ENCODE results near the gene TNFRSF4. TPM values are rescaled to one million over a fixed set of nuclear protein-coding genes. Genes with fewer than 3 reads are reported as not detected.

The TNFRSF4 gene
- total RNA-seq, 1 experiment from 2014 or later: 0.37 TPM

- TF ChIP-seq EZH2phosphoT487 (IDR thresholded peaks at IDR 0.05; ENCODE audit: borderline replicate concordance) (no peak), SRF (IDR thresholded peaks at IDR 0.05; ENCODE audit: low read depth) (no peak), YY1 (IDR thresholded peaks at IDR 0.05; ENCODE audit: extremely low read depth, insufficient replicate concordance, low read depth, low read length) (no peak), ZFX (IDR thresholded peaks at IDR 0.05) (no peak), SP1 (IDR thresholded peaks at IDR 0.05; ENCODE audit: low read depth) (no peak), SIN3A (IDR thresholded peaks at IDR 0.05; ENCODE audit: low read depth) (no peak), CTCF (IDR thresholded peaks at IDR 0.05 in 2 of 3, conservative IDR thresholded peaks at IDR 0.05 in 1 of 3; ENCODE audit: borderline replicate concordance in 1 of 3, insufficient read depth in 1 of 3, low read depth in 2 of 3, low read length in 2 of 3) (no peak), CEBPB (IDR thresholded peaks at IDR 0.05; ENCODE audit: low read depth) (no peak), ZBTB33 (IDR thresholded peaks at IDR 0.05; ENCODE audit: extremely low read depth, insufficient replicate concordance, low read length) (no peak), EZH2 (IDR thresholded peaks at IDR 0.05) (no peak), EGR1 (IDR thresholded peaks at IDR 0.05; ENCODE audit: low read depth) (no peak), ELF1 (IDR thresholded peaks at IDR 0.05; ENCODE audit: borderline replicate concordance, low read depth) (no peak), TCF7L2 (IDR thresholded peaks at IDR 0.05; ENCODE audit: borderline replicate concordance, extremely low read depth, insufficient read depth, insufficient read length) (no peak), MAX (IDR thresholded peaks at IDR 0.05) (no peak), RAD21 (IDR thresholded peaks at IDR 0.05; ENCODE audit: low read depth) (no peak), ATF3 (IDR thresholded peaks at IDR 0.05) (no peak), ZNF274 (IDR thresholded peaks at IDR 0.05; ENCODE audit: low read depth, low read length) (no peak), REST (IDR thresholded peaks at IDR 0.05; ENCODE audit: low read depth) (no peak)
- ChIA-PET RAD21 (ENCODE audit: low non-redundant PET in 1 of 2, low total read pairs in 2 of 2, uncharacterized antibody in 2 of 2, unreplicated experiment in 2 of 2) (interaction anchor here in 1 of 2 experiments (0.6 kb wide), 1 partner anchor 328 kb away, joined by 3 read pairs; no protein-coding TSS in a partner anchor), CTCF (no interaction called here), POLR2A (no interaction called here)
- H3K4me3 ChIP-seq (replicated peaks in 1 of 2; ENCODE audit: low read depth in 1 of 2, low read length in 2 of 2): no peak overlapping the region
- no peak for DNase-seq (ENCODE audit: low read depth, low spot score)
- no peak overlapping the region for H2AFZ ChIP-seq (ENCODE audit: low read depth, low read length, poor library complexity, severe bottlenecking)
- H4K20me1 ChIP-seq (ENCODE audit: insufficient read depth): no peaks in the 10 kb centered on the region
- H3K9ac ChIP-seq (ENCODE audit: low read length): no peak overlapping the region
- no peaks in the 10 kb centered on the region for H3K9me3 ChIP-seq (ENCODE audit: control insufficient read depth in 1 of 2, insufficient read depth in 1 of 2, low read depth in 1 of 2, low read length in 2 of 2)
- BruUV-seq (replicated peaks): no TSS peak
- H3K27me3 ChIP-seq (ENCODE audit: insufficient read depth, low read length): no peaks in the 10 kb centered on the region
- no peaks in the 10 kb centered on the region for H3K9me2 ChIP-seq (ENCODE audit: insufficient read depth)
- intact Hi-C loops (cut with micrococcal nuclease): no loop called here
- H3K79me2 ChIP-seq (ENCODE audit: insufficient read depth, low read length): no peaks in the 10 kb centered on the region
- no peak for ATAC-seq
- no peak overlapping the region for H3K4me2 ChIP-seq (ENCODE audit: low read length)
- no peak overlapping the region for H3K27ac ChIP-seq (ENCODE audit: low read depth, low read length)
- no peaks in the 10 kb centered on the region for H3K36me3 ChIP-seq (ENCODE audit: control insufficient read depth in 1 of 2, insufficient read depth in 2 of 2, low read length in 2 of 2)
- peaks cover 2 to 9% of the 10 kb centered on the region in 2 experiments; a peak in 1 of 4 replicates for H3K4me1 ChIP-seq (ENCODE audit: control insufficient read depth in 1 of 2, insufficient read depth in 2 of 2, low read length in 2 of 2)
Observed at GRCh38 chr1:1177452-1178206, 36.3 kb downstream of the TNFRSF4 start.

Measured in HCT116 (cell line).